Measurements from ENCODE around the gene GOLM1.

- TF ChIP-seq CTCF (IDR thresholded peaks at IDR 0.05) = no peak
- TF ChIP-seq POLR2A (IDR thresholded peaks at IDR 0.05) = no peak
Measured at GRCh38 chr9:85995599-85995998, 103.8 kb downstream of the GOLM1 start.

Measured in Peyer's patch (tissue), 4 donors.